ENCODE measurements around the gene ZC3H10. TPM values are rescaled to one million over a fixed set of nuclear protein-coding genes. Genes with fewer than 3 reads are reported as not detected.

ZC3H10 gene
- total and polyA plus RNA-seq, 2 donors (not counting 3 experiments of a cell fraction or from before 2014, with no cell fraction given): 2.6 to 10.1 TPM

GRCh38 chr12:56129942-56130495 is 12.0 kb downstream of the ZC3H10 start:
- dilution Hi-C loops (cut with MboI; ENCODE audit: extremely low pct_ligation_motif_present, low sequenced_read_pairs): no loop called here
- H3K9me3 ChIP-seq (replicated peaks; ENCODE audit: control insufficient read depth, insufficient read depth, low read length): no peaks in the 10 kb centered on the region
- H3K4me1 ChIP-seq (ENCODE audit: control insufficient read depth, extremely low read depth, insufficient read depth, low read length): peaks cover 28% of the 10 kb centered on the region
- TF ChIP-seq GATA2 (IDR thresholded peaks at IDR 0.05; ENCODE audit: insufficient read depth, insufficient read length, low read depth, low read length) (no peak), CTCF (IDR thresholded peaks at IDR 0.05; ENCODE audit: extremely low read depth in 1 of 2, insufficient read depth in 1 of 2, low read depth in 1 of 2, low read length in 2 of 2) (no peak), POLR2A (IDR thresholded peaks at IDR 0.05; ENCODE audit: low read depth, low read length) (no peak), EZH2 (IDR thresholded peaks at IDR 0.05; ENCODE audit: borderline replicate concordance, low read depth, low read length, severe bottlenecking) (no peak), MYC (IDR thresholded peaks at IDR 0.05; ENCODE audit: low read depth, low read length) (no peak), JUN (IDR thresholded peaks at IDR 0.05; ENCODE audit: borderline replicate concordance, insufficient read depth, insufficient read length, low read depth) (no peak), POLR2AphosphoS5 (IDR thresholded peaks at IDR 0.05; ENCODE audit: insufficient read depth, low read depth, low read length) (no peak), FOS (IDR thresholded peaks at IDR 0.05; ENCODE audit: borderline replicate concordance, insufficient read depth, low read length) (no peak), MAX (IDR thresholded peaks at IDR 0.05; ENCODE audit: insufficient read depth, insufficient read length) (no peak)
- H3K4me2 ChIP-seq (ENCODE audit: insufficient read depth, low read length): peak overlapping the region; percentile 54
- no peaks in the 10 kb centered on the region for H4K20me1 ChIP-seq (replicated peaks; ENCODE audit: control insufficient read depth, extremely low read depth, insufficient read depth, low read length)
- FAIRE-seq: no peak
- intact Hi-C loops (cut with micrococcal nuclease): no loop called here
- no peak overlapping the region for H3K9ac ChIP-seq (replicated peaks; ENCODE audit: extremely low read depth, insufficient read depth, low read length)
- H3K36me3 ChIP-seq (ENCODE audit: control insufficient read depth in 2 of 2, extremely low read depth in 1 of 2, insufficient read depth in 2 of 2, low read length in 2 of 2): peaks cover 9 to 33% of the 10 kb centered on the region in 2 experiments
- no peak for DNase-seq (ENCODE audit: low read depth, low spot score)
- peaks cover 19% of the 10 kb centered on the region for H3K79me2 ChIP-seq (ENCODE audit: control insufficient read depth, insufficient read depth, low read length)
- no peaks in the 10 kb centered on the region for H3K27me3 ChIP-seq (ENCODE audit: control insufficient read depth in 2 of 2, insufficient read depth in 2 of 2, low read length in 2 of 2)
- no TSS peak for BruUV-seq (replicated peaks)
- CTCF ChIA-PET: interaction anchor here (1.0 kb wide), 1 partner anchor 60 kb away, joined by 4 read pairs; no protein-coding TSS in a partner anchor
- H3K9me1 ChIP-seq (replicated peaks; ENCODE audit: control insufficient read depth, extremely low read depth, insufficient read depth, low read length): no peaks in the 10 kb centered on the region
- no peak overlapping the region for H2AFZ ChIP-seq (ENCODE audit: low read depth, low read length)
- H3K4me3 ChIP-seq (replicated peaks in 1 of 3; ENCODE audit: insufficient read depth in 1 of 3, low read depth in 1 of 3, low read length in 3 of 3): no peak overlapping the region
- POLR2A ChIA-PET: no interaction called here
- no peak overlapping the region for H3K27ac ChIP-seq (ENCODE audit: insufficient read depth, low read depth, low read length)

All from endothelial cell of umbilical vein (primary cell).